ENCODE results near the gene CLCNKA. TPM values are rescaled to one million over a fixed set of nuclear protein-coding genes. Genes with fewer than 3 reads are reported as not detected.
"Not testable (repeated sequence)": the region's sequence is repeated elsewhere in the genome, so short reads cannot be mapped to it uniquely, and the experiment has no call there.

Gene CLCNKA
- total RNA-seq, result under 1 TPM in 2 of 8 experiments, not detected in 6; 0.04 to 0.35 TPM

DNA sequence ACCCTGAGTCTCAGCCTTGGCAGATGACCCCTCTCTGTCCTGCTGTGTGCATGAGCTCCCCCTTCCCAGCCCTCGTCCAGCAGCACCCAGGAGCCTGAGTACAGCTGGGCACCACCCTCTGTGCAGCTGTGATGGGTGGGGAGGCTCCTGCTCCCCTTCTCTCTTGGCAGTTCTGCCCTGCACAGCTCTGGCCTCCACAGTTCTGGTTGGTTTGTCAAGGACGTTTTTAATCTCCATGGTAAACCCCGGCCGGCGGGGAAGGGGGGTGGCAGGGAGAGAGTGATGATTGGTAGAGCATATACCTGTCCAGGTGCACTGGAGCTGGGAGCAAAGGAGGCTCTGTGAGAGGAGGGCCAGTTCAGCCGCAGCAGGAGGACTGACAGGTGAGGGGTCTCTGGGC lies at the start of gene CLCNKA:
Gene CLCNKA (plus strand): TSS at position 356 of the 400 bp plus-strand sequence. CDS start 584 bp downstream, outside the sequence.
- 0 to 67% (median 55%) methylated on average over 1 to 5 of the region's 6 CpGs; no CpG with 5 or more reads in 5 of the 10 experiments for WGBS, 10 experiments
- no peak within 1 kb of the TSS for H3K27ac ChIP-seq
- H3K4me1 ChIP-seq (replicated peaks in 1 of 2), result peaks cover 30 to 34% of the 10 kb centered on the region in 2 donors
- ATAC-seq (replicated peaks in 6 of 8), result no peak
- no peak within 1 kb of the TSS for H3K4me3 ChIP-seq
- in situ Hi-C loops (cut with MboI; ENCODE audit: low pct_unique_long_range_greater_than_20kb in 2 of 9, low sequenced_read_pairs in 9 of 9, unreplicated experiment in 9 of 9), result no loop called here

DNA sequence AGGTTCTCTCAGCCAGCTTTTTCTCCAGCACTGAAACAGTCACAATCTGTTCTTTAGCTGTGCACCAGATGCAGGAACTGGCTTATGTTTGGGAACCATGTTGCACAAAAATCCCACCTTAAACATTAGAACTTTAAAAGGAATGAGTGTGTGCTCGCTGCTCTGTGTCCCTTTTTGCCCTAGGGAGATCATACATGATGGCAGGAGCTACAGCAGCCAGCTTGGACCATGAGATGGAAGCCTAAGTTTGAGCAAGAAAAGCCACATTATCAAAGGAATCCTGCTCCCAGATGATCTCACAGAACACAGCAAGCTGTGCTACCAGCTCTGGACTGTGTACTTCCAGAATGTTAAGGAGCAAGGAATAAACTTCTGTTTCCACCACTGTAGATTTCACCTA lies 49.4 kb upstream of the CLCNKA start:
- Histone ChIP-seq H3K4me3 (no peak overlapping the region), H3K27ac (no peak overlapping the region), H3K4me1 (replicated peaks in 1 of 2) (peaks cover 6 to 8% of the 10 kb centered on the region in 2 donors)
- no peak for ATAC-seq (replicated peaks in 6 of 8)
- 20 to 100% (median 73%) methylated on average over 1 of the region's 1 CpG; no CpG with 5 or more reads in 5 of the 10 experiments for WGBS, 10 experiments
- in situ Hi-C loops (cut with MboI; ENCODE audit: low pct_unique_long_range_greater_than_20kb in 2 of 9, low sequenced_read_pairs in 9 of 9, unreplicated experiment in 9 of 9), result loop anchor here in 1 of 9 experiments (25.0 kb wide), 1 partner anchor 160 kb away; the partner anchor contains the start of gene UQCRHL

DNA sequence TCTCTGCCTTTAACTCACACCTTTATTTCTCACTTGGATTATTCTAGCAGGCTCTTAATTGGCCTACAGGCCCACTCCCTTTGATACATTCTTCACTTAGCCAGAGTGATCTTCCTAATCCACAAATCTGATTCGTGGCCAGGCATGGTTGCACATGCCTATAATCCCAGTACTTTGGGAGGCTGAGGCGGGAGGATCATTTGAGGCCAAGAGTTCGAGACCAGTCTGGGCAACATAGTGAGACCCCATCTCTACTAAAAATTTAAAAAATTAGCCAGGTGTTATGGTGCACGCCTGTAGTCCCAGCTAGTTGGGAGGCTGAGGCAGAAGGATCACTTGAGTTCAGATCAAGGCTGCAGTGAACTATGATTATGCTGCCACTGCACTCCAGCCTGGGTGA lies 48.1 kb upstream of the CLCNKA start:
- in situ Hi-C loops (cut with MboI; ENCODE audit: low pct_unique_long_range_greater_than_20kb in 2 of 9, low sequenced_read_pairs in 9 of 9, unreplicated experiment in 9 of 9), result loop anchor here in 1 of 9 experiments (25.0 kb wide), 1 partner anchor 161 kb away; the partner anchor contains the start of gene UQCRHL
- WGBS, 10 experiments, result 92 to 100% (median 95%) methylated on average over 1 to 4 of the region's 4 CpGs; no CpG with 5 or more reads in 4 of the 10 experiments
- no peak overlapping the region for H3K27ac ChIP-seq
- peaks cover 6 to 8% of the 10 kb centered on the region in 2 donors for H3K4me1 ChIP-seq (replicated peaks in 1 of 2)
- ATAC-seq (replicated peaks in 6 of 8), result no peak
- H3K4me3 ChIP-seq, result no peak overlapping the region

DNA sequence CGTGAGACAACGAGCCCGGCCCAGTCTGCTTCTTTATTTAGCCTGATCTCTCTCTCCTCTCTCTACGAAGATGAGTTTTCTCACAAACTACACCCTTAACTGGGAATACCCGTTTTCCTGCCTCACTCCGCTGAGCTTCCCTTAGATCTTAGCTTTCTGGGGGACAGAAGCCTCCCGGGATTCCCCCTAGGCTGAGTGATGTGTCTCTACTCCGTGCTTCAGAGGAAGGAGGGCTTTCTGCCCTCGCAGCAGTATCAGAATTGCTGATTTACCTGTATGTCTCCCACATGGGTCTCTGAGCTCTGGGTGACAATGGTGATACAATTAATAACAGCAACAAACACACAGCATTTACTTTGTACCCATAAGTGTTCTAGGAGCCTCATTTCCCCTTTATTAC lies 47.0 kb upstream of the CLCNKA start:
- 0 to 55% (median 39%) methylated on average over 1 to 9 of the region's 9 CpGs; no CpG with 5 or more reads in 4 of the 10 experiments for WGBS, 10 experiments
- H3K4me3 ChIP-seq, result peak overlapping the region; percentile 83 to 99 (median 89)
- H3K4me1 ChIP-seq (replicated peaks in 1 of 2), result peaks cover 6 to 8% of the 10 kb centered on the region in 2 donors
- H3K27ac ChIP-seq, result peak overlapping the region in 1 of 2 donors; percentile 98
- in situ Hi-C loops (cut with MboI; ENCODE audit: low pct_unique_long_range_greater_than_20kb in 2 of 9, low sequenced_read_pairs in 9 of 9, unreplicated experiment in 9 of 9), result loop anchor here in 3 of 9 experiments (25.0 kb wide), 1 partner anchor 163 kb away; the partner anchor contains the start of gene UQCRHL (in 3 of the 3)
- no peak for ATAC-seq (replicated peaks in 6 of 8)

DNA sequence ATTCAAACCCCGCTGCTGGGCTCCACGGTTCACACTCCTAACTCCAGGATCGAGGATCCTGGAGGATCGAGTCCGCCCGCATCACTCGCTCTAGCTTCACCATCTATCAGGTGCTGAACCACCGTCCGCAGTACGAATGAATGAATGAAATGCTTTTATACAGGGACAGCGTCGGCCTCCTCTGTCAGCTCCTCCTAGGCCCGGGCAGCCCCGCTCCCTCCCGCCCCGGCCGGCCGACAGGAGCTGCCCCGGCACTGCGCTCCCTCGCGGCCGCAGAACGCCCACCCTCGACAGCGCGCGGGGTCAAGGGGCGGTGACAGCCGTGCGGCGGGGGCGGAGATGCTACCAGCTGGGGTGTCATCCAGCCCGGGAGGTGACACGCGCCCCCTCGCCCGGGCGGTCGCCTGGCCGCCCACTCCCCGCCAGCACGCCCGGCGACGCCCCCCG lies 46.5 kb upstream of the CLCNKA start:
- peak overlapping the region; percentile 83 to 99 (median 89) for H3K4me3 ChIP-seq
- H3K4me1 ChIP-seq (replicated peaks in 1 of 2), result peaks cover 6 to 8% of the 10 kb centered on the region in 2 donors
- ATAC-seq (replicated peaks in 6 of 8), result peak; percentile 86 to 91 (median 89)
- in situ Hi-C loops (cut with MboI; ENCODE audit: low pct_unique_long_range_greater_than_20kb in 2 of 9, low sequenced_read_pairs in 9 of 9, unreplicated experiment in 9 of 9), result loop anchor here in 2 of 9 experiments (25.0 kb wide), 1 partner anchor 163 kb away; the partner anchor contains the start of gene UQCRHL (in 2 of the 2)
- peak overlapping the region; percentile 91 to 98 for H3K27ac ChIP-seq
- WGBS, 10 experiments, result 0 to 4% (median 0%) methylated on average over 2 to 9 of the region's 47 CpGs; no CpG with 5 or more reads in 5 of the 10 experiments

DNA sequence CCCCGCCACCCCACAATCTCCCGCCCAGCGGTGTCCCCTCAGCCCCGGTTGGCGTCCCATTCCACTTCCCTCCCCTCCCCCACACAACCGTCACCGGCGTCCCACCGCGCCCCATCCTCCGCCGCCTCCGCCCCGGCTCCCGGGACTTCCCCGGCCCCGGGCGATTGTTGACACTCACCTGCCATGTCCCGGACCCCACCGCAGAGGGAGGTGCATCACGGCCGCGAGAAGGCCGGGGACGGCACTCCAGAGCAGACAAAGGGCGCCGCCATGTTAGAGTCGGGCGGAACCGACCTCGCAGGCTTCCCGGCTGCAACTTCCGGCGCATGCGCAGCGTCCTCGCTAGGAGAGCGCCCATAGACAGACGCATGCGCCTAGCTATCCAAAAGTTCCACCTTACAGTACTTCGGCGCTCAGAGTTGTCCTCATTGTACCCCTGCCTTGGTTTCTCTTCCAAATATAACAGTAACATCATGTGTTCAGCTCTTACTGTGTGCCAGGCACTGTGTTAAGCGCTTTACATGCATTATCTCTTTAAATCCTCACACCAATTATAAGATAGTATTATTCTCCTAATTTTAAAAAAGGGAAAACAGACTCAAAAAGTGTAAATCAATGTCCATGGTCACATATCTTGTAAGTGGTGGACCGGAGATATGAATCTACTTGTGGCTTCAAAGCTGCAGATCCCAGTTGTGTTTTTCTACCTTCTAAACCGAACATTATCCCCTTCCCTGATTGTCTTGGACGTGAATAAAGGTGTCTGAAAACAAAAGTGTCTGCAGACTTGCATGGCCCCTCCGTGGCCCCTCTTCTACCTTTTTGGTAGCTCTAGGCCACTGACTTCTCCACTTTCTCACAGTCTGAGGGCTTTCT lies 45.8 kb upstream of the CLCNKA start, which contains the start of gene ZBTB17:
Gene ZBTB17 (minus strand): TSS at position 297 of the 876 bp plus-strand sequence. CDS start 27,606 bp downstream, outside the sequence.
- Histone ChIP-seq H3K4me3 (peak within 1 kb of the TSS; percentile 83 to 99 (median 89)), H3K4me1 (replicated peaks in 1 of 2) (peaks cover 6 to 8% of the 10 kb centered on the region in 2 donors), H3K27ac (peak within 1 kb of the TSS; percentile 91 to 98)
- peak; percentile 87 to 94 (median 92) for ATAC-seq (replicated peaks in 6 of 8)
- in situ Hi-C loops (cut with MboI; ENCODE audit: low pct_unique_long_range_greater_than_20kb in 2 of 9, low sequenced_read_pairs in 9 of 9, unreplicated experiment in 9 of 9), result loop anchor here in 2 of 9 experiments (25.0 kb wide), 1 partner anchor 164 kb away; the partner anchor contains the start of gene UQCRHL (in 2 of the 2)
- 17 to 100% (median 37%) methylated on average over 2 to 17 of the region's 47 CpGs for WGBS, 10 experiments

DNA sequence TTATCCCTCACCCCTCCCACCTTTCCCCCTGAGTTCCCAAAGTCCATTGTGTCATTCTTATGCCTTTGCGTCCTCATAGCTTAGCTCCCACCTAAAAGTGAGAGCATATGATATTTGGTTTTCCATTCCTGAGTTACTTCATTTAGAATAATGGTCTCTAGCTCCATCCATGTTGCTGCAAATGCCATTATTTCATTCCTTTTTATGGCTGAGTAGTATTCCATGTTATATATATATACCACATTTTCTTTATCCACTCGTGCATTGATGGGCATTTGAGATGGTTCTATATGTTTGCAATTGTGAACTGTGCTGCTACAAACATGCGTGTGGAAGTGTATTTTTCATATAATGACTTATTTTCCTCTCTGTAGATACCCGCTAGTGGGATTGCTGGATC lies 43.9 kb upstream of the CLCNKA start:
- ATAC-seq (replicated peaks in 6 of 8), result not testable (repeated sequence)
- 67 to 92% (median 81%) methylated on average over 2 to 4 of the region's 4 CpGs; no CpG with 5 or more reads in 1 of the 10 experiments for WGBS, 10 experiments

DNA sequence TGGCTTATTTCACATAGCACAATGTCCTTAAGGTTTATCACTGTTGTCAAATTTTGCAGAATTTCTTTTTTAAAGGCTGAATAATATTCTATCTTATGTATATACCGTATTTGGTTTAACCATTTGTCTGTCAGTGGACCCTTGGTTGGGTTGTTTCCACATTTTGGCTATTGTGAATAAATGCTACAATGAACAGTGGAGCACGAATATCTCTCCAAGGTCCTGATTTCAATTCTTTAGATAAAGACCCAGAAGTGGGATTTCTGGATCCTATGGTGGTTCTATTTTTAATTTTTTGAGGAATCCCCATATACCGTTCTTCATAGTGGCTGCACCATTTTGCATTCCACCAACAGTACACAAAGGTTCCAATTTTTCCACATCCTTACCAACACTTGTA lies 40.2 kb upstream of the CLCNKA start:
- in situ Hi-C loops (cut with MboI; ENCODE audit: low pct_unique_long_range_greater_than_20kb in 2 of 9, low sequenced_read_pairs in 9 of 9, unreplicated experiment in 9 of 9), result loop anchor here in 2 of 9 experiments (25.0 kb wide), 1 partner anchor 169 kb away; the partner anchor contains the start of gene UQCRHL (in 2 of the 2)
- H3K27ac ChIP-seq, result no peak overlapping the region
- ATAC-seq (replicated peaks in 6 of 8), result no peak
- H3K4me3 ChIP-seq, result no peak overlapping the region
- H3K4me1 ChIP-seq (replicated peaks in 1 of 2), result no peaks in the 10 kb centered on the region
- 33 to 94% (median 84%) methylated on average over 1 to 3 of the region's 3 CpGs for WGBS, 10 experiments

More for the DNA sequence above, 43.9 kb upstream of the CLCNKA start:
- in situ Hi-C loops (cut with MboI; ENCODE audit: low pct_unique_long_range_greater_than_20kb in 2 of 9, low sequenced_read_pairs in 9 of 9, unreplicated experiment in 9 of 9), result loop anchor here in 2 of 9 experiments (25.0 kb wide), 1 partner anchor 166 kb away; the partner anchor contains the start of gene UQCRHL (in 2 of the 2)
- not testable (repeated sequence) for H3K27ac ChIP-seq; H3K4me3 ChIP-seq; H3K4me1 ChIP-seq (replicated peaks in 1 of 2)

DNA sequence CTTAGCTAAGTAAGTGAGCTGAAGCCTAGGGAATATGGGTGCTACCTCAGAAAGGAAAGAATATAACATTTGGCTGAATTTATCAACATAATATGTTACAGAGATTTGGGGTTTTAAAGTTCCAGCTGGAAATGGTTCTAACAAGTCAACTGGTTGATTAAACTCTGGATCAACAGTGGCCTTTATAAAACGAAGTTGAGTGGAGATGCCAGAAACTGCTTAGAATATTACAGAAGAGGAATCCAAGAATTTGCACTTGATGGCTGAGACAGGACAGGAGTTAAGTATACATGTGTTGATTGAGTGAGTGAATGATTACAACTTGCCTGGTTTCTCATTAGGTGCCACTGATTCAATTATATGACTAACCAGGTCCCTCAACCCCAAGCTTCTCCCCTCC lies 38.6 kb upstream of the CLCNKA start:
- Histone ChIP-seq H3K4me3 (no peak overlapping the region), H3K27ac (no peak overlapping the region), H3K4me1 (replicated peaks in 1 of 2) (no peaks in the 10 kb centered on the region)
- no peak for ATAC-seq (replicated peaks in 6 of 8)
- WGBS, 10 experiments, result 0 to 50% (median 16%) methylated on average over 1 of the region's 1 CpG; no CpG with 5 or more reads in 6 of the 10 experiments
- in situ Hi-C loops (cut with MboI; ENCODE audit: low pct_unique_long_range_greater_than_20kb in 2 of 9, low sequenced_read_pairs in 9 of 9, unreplicated experiment in 9 of 9), result loop anchor here in 2 of 9 experiments (25.0 kb wide), 1 partner anchor 171 kb away; the partner anchor contains the start of gene UQCRHL (in 2 of the 2)

DNA sequence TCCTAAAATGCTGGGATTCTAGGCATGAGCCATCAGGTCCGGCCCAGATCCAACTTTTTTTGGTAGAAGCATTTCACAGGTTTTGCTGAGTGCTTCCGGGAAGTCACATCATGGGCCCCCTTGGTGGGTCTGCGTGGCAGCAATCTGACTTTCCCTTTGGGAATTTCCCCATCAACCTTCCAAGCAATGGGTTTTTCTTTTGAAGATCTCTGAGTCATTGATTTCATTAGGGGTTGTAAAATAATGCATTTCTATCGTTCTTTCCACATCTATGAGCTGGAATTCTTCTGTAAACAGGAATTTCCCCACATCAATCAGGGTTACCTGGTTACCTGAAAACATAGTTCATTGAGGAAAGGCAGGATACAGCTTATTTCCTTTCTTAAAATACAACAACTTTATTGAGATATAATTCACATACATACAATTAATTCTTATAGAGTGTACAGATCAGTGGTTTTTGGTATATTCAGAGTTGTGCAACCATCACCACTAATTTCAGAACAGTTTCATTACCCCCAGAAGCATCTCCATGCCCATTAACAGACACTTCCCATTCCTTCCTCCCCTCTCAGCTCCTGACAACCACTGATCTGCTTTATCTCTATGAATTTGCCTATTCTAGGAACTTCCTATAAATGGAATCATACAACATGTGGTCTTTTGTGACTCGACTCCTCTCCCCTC lies 36.1 kb upstream of the CLCNKA start:
- ATAC-seq (replicated peaks in 6 of 8), result no peak
- no peaks in the 10 kb centered on the region for H3K4me1 ChIP-seq (replicated peaks in 1 of 2)
- H3K4me3 ChIP-seq, result no peak overlapping the region
- WGBS, 10 experiments, result 43 to 83% (median 60%) methylated on average over 1 to 4 of the region's 5 CpGs; no CpG with 5 or more reads in 1 of the 10 experiments
- in situ Hi-C loops (cut with MboI; ENCODE audit: low pct_unique_long_range_greater_than_20kb in 2 of 9, low sequenced_read_pairs in 9 of 9, unreplicated experiment in 9 of 9), result loop anchor here in 2 of 9 experiments (25.0 kb wide), 1 partner anchor 173 kb away; the partner anchor contains the start of gene UQCRHL (in 2 of the 2)
- no peak overlapping the region for H3K27ac ChIP-seq

DNA sequence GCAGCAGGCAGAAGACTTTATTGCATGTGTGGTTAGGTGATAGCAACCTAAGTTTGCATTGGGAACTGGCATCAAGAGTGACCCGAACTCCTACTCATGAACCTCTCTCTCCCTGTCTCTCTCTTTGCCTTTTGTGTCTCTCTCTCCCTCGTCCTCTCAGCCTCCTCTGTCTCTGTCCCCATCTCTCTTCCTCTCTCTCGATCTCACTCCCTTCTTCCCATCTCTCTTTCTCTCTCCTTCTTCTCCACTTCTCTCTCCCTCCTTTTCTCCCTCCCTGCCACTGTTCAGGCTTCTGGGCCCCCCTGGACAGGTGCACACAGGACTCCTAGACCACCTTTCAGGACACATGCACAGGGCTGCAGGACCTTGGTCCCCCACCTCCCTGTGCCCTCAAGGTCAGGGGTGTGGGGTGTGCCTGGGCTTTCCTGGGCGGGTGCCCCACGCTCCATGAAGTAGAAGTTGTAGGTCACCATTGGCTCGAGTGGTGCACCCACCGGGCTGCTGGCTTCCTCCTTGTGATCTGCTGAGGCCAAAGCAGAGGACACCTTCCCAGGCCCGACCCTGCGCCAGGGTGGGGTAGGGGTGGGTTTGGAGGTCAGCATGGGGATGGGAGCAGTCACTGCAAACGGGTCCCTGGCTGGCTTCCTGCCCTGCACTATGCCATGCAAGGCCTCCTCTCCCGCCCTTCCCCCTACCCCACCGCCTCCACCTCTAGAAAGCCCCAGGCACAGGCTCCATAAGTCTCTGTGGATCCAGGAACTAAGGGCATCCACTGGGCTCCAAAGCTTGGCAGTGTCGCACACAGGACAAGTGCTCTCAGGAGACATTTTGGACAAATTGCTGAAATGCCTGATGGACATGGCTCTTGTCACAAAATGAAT lies 32.7 kb upstream of the CLCNKA start:
- no peak for ATAC-seq (replicated peaks in 6 of 8)
- in situ Hi-C loops (cut with MboI; ENCODE audit: low pct_unique_long_range_greater_than_20kb in 2 of 9, low sequenced_read_pairs in 9 of 9, unreplicated experiment in 9 of 9), result loop anchor here in 2 of 9 experiments (25.0 kb wide), 1 partner anchor 177 kb away; the partner anchor contains the start of gene UQCRHL (in 2 of the 2)
- Histone ChIP-seq H3K27ac (no peak overlapping the region), H3K4me3 (no peak overlapping the region), H3K4me1 (replicated peaks in 1 of 2) (no peaks in the 10 kb centered on the region)
- 40 to 100% (median 70%) methylated on average over 1 to 7 of the region's 13 CpGs for WGBS, 10 experiments
